Activated gamma-delta T cell treated with Interleukin-2 at 50 U/mL for 16 hours (primary cell): ENCODE results near the gene NTF3.

Experiments
- DNase-seq: peaks from one replicate; pipeline ENCODE4 v3.0.0-alpha.2; 2020

The NTF3 gene

DNA sequence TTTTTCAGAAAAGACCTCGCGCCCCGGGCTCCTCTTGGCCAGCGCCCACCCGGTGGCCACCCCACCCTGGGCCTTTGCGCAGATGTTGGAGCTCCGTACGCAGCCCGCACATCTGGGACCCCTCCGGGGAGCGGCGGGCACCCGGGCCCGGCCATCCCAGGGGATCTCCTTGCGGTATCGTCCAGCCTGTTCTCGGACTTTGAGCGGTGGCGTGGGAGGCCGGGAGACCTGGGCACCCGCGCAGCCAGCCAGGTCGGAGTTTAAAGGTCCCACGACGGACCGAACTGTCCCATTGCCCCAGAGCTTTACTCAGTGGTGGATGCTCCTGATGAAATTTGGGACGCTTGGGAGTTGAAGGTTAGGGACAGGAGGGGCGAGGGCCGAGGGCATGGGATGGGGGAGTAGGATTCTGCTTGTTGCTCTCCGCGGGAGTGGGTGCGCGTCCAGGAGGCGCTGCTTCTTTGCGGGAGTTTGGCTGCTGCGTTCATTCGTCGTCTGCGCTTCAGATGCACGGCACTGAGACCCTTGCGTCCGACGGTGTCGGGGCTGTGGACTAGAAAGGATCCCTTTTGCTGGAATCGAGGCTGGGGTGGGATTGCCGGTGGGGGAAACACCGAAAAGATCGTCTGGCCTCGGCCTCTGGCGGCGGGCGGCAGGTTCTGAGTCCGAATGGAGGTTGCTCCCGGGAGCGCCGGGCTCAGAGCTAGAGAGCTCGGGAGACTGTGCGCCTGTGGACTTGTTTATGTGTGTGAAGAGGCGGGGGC, 1.4 kb downstream of the NTF3 start:
- DNase-seq, result no peak

GRCh38 chr12:5433845-5434646, 2.1 kb downstream of the NTF3 start:
- DNase-seq, result no peak

GRCh38 chr12:5434647-5435560, 3.0 kb downstream of the NTF3 start:
- no peak for DNase-seq

GRCh38 chr12:5437182-5437583, 5.3 kb downstream of the NTF3 start:
- DNase-seq, result no peak

- DNase-seq, result no peak
These were observed 5.7 kb downstream of the NTF3 start for GRCh38 chr12:5437589-5437988.

DNA sequence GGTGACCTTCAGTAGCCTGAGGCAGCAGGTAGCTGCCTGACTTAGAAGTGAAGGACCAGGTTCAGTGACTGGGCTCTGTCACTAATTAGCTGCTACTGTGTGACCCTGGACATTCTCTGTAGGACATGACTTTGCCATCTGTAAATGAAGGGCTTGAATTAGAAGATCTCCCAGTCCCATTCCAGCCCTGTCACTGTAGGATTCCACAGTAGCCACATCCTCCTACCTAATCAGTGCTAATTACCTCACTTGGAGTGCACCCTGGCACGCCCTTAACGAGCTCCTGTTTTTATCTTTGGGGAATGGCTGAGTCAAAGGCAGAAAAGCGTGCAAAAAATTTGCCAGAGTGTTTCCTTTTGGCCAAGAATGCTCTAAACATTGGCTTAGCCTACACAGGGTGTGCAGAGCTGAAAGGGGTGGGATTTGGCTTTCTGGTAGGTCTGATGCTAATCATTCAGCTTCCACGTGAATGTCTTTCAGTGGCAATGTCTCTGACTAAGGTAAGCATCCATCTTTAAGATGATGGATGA, 6.8 kb downstream of the NTF3 start:
- DNase-seq, result no peak

GRCh38 chr12:5439371-5439771, 7.5 kb downstream of the NTF3 start:
- DNase-seq, result no peak

GRCh38 chr12:5439788-5440300, 7.9 kb downstream of the NTF3 start:
- no peak for DNase-seq

DNA sequence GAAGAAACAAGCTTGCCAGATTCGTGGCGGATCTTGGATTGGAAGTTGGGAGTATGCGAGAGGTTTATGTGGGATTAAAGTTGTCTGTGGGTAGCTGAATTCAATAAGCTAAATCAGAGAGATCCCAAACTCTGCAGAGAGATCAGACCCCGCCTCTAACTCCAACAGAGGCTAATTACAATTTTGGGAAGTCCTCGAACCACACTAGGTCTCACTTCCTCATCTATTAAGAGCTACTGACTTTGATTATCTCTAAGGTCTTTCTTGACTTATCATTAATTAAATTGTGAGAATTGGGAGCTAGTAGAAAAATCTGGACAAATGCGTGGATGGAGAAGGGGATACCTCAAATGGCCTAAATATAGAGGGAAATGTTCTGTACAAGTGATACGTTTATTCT, 9.1 kb downstream of the NTF3 start:
- DNase-seq, result no peak

GRCh38 chr12:5441497-5442236, 9.8 kb downstream of the NTF3 start:
- no peak for DNase-seq

GRCh38 chr12:5442251-5443006, 10.5 kb downstream of the NTF3 start:
- no peak for DNase-seq

- DNase-seq, result no peak
These were observed 12.6 kb downstream of the NTF3 start for GRCh38 chr12:5444520-5444919.

GRCh38 chr12:5447320-5447719, 15.4 kb downstream of the NTF3 start:
- no peak for DNase-seq

DNA sequence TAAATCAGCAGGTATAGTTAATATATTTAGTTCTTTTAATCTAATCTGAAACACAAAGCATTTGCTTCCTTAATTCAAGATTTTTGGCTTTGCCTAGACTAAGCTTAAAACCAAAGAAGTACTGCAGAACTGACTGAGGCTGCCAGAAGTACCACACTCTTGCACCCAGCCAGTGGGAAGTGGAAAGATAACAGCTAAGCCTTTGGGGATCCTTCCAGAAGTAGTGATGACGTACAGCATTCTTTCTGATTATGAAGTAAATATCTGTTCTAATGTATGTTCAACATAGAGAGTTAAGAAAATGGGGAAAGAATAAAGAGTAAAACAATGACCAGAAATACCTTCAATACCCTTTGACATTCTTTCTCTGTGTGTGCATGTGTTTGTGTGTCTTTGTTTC, 19.3 kb downstream of the NTF3 start:
- no peak for DNase-seq

- no peak for DNase-seq
These were observed 20.7 kb downstream of the NTF3 start for GRCh38 chr12:5452569-5452968.

DNA sequence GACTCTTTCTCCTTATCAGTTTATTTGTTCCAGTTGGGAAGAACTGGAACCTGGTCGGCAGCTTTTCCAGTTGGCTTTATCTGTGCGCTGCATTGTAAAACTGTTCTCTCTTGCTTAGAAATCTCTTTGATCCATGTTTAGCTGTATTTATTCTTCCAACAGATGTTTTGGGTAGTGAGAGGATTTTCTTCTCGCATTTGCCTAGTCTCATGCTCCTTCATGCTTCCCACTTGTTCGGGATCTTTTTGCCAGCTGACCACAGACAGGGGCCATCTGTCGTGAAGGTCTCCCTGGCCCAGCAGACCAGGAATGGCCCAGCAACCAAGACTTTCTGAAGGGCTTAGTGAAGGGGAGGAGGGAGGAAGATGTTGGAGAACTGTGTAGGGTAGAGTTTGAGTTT, 21.6 kb downstream of the NTF3 start:
- no peak for DNase-seq

- no peak for DNase-seq
These were observed 23.1 kb downstream of the NTF3 start for GRCh38 chr12:5455045-5455444.

DNA sequence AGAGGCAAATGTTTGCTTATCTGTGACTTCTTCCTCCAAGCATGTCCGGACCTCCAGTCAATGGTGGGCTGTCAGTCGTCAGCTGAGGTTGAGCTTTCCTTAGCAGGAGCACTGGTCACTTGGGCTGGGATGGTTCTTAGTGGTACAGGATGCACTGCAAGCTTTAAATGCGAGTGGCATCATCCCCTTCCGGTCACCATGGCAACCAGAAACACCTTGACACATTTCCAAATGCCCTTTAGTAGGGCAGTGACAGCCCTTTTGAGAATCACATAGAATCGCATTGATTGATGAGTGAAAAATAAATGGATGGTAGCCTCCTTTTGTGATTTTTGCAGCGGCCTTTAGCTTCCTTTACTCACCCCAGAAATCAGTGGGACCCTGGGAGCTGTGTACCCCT, 24.1 kb downstream of the NTF3 start:
- DNase-seq, result no peak

DNA sequence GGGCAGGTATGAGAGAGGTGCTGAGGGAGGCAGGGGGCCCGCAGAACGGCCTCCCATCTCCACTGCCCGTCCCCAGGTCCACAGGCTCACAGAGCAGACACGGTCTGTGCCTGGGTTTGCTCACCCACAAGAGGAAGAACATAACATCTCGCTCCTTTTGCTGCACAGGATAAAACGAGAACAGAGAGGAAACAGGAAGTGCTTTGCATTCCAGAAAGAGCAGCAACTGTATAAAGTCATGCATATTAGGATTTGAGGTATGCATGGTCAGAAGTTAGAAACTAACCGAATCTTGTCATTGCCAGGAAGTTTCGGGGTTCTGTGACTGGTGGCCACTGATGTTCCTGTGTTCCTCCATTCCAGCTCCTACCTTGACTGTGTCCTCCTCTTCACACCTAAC, 25.0 kb downstream of the NTF3 start:
- DNase-seq, result no peak

- DNase-seq, result no peak
These were observed 26.5 kb downstream of the NTF3 start for GRCh38 chr12:5458229-5459050.
